HG03045 (cell line): ENCODE measurements around the gene KRT40.

Experiments
- ATAC-seq: cut with Tn5 transposase; IDR thresholded peaks from one replicate; pipeline ENCODE4 v1.9.1; 2021; ENCODE audit warnings: mild to moderate bottlenecking, moderate library complexity; ENCODE audit not compliant: unreplicated experiment

Gene KRT40

DNA sequence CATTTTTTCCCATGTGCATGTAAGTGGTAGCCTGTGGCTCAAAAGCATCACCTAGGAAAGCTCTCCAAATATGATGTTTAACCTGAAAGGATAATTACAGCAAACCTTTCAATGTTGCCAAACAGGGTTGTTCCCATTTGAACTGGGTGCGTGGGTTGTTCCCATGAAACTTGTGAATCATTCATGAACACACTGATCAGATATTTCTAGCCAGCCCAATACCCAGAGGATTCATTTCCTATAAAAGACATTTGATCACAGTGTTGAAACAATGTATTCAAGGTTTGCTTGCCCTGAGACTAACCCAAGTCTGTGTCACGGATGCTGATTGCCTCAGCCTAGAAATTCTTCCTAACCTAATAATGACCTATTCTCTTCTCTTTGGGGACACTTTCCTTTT is 30.2 kb downstream of the KRT40 start:
- no peak for ATAC-seq

GRCh38 chr17:40952661-40953060 is 31.5 kb downstream of the KRT40 start:
- ATAC-seq: no peak

GRCh38 chr17:40952154-40952553 is 32.0 kb downstream of the KRT40 start:
- ATAC-seq: no peak

GRCh38 chr17:40951011-40951622 is 33.0 kb downstream of the KRT40 start:
- no peak for ATAC-seq

DNA sequence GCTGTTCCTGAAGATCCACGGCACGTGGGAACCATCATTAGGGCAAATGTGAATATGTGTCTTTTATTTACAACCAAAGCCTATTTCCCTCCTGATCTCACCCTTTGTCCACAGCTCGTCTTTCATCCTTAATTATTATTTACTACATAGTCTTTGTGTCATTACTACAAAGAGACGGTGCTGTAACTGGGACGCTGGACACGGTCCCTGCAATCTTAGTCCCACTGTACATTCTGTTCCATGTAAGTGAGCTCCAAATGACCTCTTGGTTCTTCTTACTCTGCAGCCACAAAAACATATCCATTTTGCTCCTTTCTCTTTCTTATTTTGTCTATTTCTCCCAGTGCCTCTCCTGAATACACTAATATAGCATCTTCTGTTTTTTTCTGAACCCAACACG is 34.0 kb downstream of the KRT40 start:
- no peak for ATAC-seq

- ATAC-seq: no peak
These were observed 34.7 kb downstream of the KRT40 start for GRCh38 chr17:40949418-40949817.

- ATAC-seq: no peak
These were observed 36.2 kb downstream of the KRT40 start for GRCh38 chr17:40947929-40948328.

DNA sequence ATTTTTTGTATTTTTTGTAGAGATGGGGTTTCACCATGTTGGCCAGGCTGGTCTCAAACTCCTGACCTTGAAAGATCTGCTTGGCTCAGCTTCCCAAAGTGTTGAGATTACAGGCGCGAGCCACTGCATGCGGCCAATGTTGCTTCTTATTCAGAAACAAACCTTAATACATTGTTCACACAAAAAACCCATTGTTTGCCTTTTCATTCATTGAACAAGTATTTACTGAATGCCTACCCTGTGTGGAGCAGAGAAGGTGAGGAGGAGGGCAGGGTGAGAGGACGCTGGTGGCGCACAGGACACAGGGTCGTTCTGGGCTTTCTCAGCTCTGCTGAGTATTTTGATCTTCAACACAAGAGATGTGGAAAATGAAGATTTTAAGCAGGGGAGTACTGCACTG is 38.7 kb downstream of the KRT40 start:
- ATAC-seq: no peak

DNA sequence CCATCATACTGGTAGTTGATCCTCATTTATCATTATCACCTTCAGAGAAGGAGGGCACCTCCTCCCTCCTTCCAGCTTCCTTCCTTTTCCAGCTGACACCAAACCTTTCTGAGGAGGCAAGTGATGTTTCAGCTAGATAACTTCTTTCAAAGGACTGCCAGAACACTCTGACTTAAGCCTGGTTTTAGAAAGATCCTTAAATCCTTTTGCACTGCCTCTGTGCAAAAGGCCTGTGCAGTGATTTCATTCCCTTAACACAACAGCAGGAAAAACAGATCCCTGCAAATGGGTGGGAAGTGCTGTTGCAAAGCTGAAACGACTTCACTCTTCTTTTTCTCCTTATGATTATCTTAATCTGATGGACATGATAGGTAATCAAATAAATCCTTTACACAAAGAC is 39.6 kb downstream of the KRT40 start:
- no peak for ATAC-seq

GRCh38 chr17:40942553-40942952 is 41.6 kb downstream of the KRT40 start:
- ATAC-seq: no peak

- no peak for ATAC-seq
These were observed 43.9 kb downstream of the KRT40 start for GRCh38 chr17:40940266-40940665.

GRCh38 chr17:40938981-40939380 is 45.1 kb downstream of the KRT40 start:
- ATAC-seq: no peak

DNA sequence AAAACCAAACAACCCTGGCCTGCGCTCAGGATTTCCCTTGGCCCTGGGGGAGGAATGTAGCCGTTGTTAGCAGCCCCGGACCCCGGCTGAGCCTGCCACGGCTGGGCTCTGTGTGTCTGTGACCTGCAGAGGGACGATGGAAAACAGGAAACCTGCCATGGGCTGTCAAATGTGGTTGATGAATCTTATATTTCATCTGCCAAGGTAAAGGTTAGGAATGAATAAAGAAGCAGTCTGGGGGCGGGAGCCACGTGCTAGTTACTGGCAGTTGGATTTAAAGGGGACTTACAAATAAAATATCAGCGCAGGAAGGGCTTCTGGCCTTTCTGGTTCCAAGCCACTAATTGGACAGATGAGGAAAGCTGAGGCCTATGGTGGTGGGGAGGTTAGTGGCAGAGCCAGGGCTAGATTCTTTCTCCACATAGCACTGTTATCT is 46.7 kb downstream of the KRT40 start, which contains the start of gene KRT23:
Gene KRT23, minus strand, starts transcription at position 263 of the 436 bp plus-strand sequence. CDS start 1,043 bp downstream, outside the sequence.
- no peak for ATAC-seq

GRCh38 chr17:40936976-40937375 is 47.1 kb downstream of the KRT40 start:
- no peak for ATAC-seq

DNA sequence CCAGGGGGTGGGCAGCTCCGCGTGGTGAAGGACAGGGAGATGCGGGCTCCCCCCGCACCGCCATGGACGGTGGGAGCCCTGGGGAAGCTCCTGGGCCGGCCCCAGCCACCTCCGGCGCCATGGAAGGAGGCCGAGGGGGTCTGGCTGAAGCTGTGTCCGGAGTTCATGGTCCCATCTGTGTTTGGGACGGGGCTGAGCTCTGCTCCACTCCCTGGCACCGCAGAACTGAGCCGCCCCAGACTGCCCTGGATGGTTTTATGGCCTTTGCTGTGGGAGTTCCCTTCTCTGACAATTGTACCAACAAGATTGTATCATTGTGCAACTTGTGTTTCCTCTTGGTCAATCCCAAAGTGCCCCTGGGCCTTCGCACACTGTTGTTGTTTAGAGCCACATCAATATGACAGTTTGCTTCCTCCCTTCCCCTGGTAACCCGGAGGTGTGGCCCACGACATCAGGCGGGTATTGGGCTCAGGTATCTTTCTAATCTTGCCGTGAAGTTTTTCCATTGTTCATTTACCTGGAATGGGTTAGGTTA is 47.6 kb downstream of the KRT40 start:
- ATAC-seq: no peak

- ATAC-seq: no peak
These were observed 48.5 kb downstream of the KRT40 start for GRCh38 chr17:40935624-40936023.

- no peak for ATAC-seq
These were observed 51.5 kb downstream of the KRT40 start for GRCh38 chr17:40932608-40933007.

DNA sequence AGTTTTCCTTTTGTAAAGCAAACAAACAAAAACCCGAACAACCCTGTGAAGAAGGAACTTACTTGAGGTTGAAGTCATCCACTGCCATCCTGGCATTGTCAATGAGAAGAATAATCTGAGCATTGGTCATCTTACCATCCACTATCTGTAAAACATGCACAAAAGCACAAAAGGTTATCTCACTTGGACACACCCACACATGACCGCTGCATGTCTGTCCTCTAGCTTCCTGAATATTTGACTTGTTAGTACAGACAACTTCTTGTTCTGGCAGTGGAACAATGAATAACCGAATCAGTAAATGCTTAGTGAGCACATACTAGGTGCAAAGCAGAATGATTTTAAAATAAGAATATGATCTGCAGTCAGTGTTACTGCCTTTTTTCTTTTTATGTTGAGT is 52.8 kb downstream of the KRT40 start:
- no peak for ATAC-seq
